Activated naive CD4-positive, alpha-beta T cell (primary cell): Measurements from ENCODE around the gene C1QTNF3.
"Not testable (repeated sequence)": the region's sequence is repeated elsewhere in the genome, so short reads cannot be mapped to it uniquely, and the experiment has no call there.

Experiments used
- DNase-seq, 4 experiments: peaks; one replicate each; lab custom pipeline; 2025; lab: John Stamatoyannopoulos, UW

The C1QTNF3 gene, protein sequence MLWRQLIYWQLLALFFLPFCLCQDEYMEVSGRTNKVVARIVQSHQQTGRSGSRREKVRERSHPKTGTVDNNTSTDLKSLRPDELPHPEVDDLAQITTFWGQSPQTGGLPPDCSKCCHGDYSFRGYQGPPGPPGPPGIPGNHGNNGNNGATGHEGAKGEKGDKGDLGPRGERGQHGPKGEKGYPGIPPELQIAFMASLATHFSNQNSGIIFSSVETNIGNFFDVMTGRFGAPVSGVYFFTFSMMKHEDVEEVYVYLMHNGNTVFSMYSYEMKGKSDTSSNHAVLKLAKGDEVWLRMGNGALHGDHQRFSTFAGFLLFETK

DNA sequence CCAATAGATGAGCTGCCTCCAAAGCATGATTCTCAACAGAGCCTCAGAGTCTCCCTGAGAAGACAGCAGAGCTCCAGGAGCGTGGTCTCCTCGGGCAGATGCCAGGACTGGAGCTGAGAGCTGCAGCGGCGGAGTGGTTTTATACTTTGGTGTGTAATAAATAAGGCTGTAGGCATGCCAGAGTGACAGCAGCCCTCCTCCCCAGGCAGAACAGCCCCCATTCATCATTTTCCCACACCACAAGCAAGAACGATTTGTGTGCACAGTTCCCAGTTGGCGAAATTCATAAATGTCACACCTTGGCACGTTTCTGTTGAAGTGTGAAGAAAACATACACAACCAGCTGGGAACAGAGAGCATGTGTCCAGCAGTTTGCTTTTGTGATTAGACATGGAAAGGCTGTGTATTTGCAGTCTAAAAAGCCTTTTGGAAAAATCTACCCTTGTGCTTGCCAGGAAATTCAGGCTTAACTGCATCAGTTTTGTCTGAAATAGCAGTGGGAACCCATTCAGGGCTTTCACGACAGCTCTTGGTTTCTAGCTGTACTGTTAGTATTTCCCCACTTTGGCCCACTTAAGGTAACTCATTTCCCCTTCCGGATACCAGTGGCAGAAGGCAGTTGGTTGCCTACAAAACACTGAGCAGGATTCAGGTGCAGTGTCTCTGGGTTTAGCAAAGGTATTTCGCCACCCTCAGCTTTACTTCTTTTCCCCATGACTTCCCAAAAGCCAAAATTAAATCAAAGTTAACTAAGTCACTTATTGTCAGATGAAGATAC, at the start of gene C1QTNF3:
Gene C1QTNF3 (minus strand): TSS at position 115 of the 778 bp plus-strand sequence. CDS start 88 bp downstream, at position 27.
- DNase-seq: no peak

GRCh38 chr5:34091039-34091438, 48.0 kb upstream of the C1QTNF3 start:
- DNase-seq: not testable (repeated sequence)

GRCh38 chr5:34089802-34090201, 46.8 kb upstream of the C1QTNF3 start:
- DNase-seq: not testable (repeated sequence)

GRCh38 chr5:34087728-34088127, 44.7 kb upstream of the C1QTNF3 start:
- not testable (repeated sequence) for DNase-seq

- DNase-seq: not testable (repeated sequence)
Measured at GRCh38 chr5:34083898-34084297, 40.9 kb upstream of the C1QTNF3 start.

DNA sequence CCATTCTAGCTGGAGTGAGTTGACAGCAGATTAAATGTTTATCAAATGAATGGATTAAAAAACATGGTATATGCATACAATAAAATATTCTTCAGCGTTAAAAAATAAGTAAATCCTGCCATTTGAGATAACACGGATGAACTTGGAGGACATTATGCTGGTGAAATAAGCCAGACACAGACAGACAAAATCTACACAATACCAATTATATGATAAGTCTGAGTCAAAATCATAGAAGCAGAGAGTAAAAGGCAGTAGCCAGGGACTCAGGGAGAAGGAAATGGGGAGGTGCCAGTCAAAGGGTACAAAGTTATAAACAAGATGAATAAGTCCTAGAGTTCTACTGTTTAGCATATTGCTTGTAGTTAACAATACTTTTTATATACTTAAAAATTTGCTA, 36.5 kb upstream of the C1QTNF3 start:
- not testable (repeated sequence) for DNase-seq

DNA sequence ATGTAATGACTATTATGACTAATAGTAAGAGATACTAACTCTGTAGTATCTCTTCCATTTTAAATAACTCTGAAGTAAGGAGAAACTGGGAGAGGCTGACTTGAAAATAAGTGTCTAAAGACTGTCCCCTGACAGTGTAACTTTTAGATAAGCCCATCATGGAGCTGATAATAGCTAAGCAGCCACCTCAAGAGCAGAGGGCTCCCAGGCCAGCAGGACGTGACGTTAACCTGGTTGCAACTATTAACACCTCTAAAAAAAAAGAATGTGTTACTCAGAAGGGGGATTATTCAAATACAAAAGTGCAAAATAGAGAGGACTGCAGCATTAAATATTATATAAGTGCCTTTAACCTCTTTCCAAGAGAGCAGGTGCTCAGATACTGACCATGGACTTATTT, 34.6 kb upstream of the C1QTNF3 start:
- not testable (repeated sequence) for DNase-seq

- DNase-seq: not testable (repeated sequence)
Measured at GRCh38 chr5:34076719-34077364, 33.8 kb upstream of the C1QTNF3 start.

DNA sequence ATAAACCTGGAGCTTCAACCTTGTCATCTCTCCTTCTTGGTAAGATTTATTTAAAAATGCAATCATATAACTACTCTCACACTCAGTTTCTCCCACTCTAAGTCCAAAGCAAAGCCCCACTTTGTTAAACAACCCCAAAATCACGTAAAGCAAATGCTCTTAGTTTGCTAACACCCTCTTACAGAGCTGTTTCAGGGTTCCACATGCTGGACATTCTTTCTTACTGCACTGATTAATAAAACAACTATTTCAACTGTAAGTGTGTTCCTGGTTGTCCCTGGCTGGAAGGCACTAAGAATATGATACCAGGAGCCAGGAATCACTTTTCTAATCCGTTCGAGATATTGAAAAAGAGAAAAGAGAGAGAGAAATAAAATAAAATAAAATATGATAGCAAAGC, 31.5 kb upstream of the C1QTNF3 start:
- not testable (repeated sequence) for DNase-seq

GRCh38 chr5:34074071-34074470, 31.1 kb upstream of the C1QTNF3 start:
- DNase-seq: not testable (repeated sequence)

DNA sequence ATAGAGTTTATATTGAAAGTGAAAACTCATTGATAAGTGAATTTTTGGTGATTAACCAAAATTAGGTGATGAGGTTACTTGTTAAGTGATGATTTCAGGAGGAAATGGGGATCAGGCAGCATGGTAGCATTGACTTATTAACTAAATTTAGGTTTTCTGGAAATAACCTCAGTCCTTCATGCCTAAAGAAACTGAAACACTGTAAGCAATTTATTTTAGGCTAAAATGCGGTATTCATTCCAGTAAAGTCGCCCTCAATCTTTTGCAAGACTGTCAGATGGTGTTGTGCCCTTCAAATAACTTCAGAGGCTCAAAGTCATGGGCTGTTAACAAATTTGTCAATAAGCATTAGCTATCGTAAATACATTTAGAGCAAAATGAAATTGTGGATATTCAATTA, 27.6 kb upstream of the C1QTNF3 start:
- not testable (repeated sequence) for DNase-seq

DNA sequence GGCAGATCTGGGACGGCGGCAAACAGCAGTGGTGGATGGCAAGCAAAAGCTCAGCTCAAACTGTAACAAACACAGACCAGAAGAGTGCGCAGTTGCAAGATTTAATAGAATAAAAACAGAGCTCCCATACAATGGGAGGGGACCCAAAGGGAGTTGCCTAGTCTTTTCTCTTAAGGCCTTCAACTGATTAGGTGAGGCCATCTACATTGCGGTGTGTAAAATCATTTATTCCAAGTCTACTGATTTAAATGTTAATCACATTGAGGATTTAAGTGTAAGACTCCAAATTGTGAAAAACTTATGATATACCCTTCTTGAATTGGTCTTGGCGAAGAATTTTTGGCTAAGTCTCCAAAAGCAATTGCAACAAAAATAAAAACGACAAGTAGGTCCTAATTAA, 21.6 kb upstream of the C1QTNF3 start:
- no peak for DNase-seq

DNA sequence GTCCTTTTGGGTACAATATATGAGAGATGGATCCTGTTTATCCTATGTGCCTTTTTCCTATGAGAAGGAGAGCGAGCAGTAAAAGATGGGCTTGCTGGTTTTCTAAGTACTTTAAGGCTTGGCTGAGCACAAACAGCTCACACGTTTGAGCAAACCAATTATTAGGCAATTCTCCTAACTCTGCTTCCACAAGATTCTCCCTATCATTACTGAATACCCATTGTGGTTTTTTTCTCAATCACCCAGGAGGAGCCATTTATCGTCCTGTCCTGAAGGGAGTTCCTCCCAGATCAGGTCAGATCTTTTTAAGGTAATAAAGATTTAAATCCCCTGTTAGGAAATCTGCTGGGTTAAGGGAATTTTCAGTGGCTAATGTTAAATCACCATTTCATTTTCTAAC, 19.4 kb upstream of the C1QTNF3 start:
- no peak for DNase-seq

GRCh38 chr5:34061993-34062392, 19.0 kb upstream of the C1QTNF3 start:
- no peak for DNase-seq

DNA sequence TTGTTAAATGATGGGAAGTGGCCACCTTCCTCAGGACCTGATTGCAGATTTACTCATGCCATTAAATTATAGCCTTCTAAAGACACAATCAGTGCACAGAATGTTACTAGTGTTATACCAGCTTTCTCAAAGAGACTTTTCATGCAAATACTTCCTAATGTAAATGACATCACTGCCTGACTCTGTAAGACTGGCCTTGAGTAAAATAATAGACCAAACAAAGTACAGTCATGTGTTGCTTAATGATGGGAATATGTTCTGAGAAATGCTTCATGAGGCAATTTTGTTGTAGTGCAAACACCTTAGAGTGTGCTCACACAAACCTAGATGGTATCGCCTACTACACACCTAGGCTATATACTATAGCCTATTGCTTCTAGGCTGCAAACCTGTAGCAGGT, 17.0 kb upstream of the C1QTNF3 start:
- DNase-seq: no peak

DNA sequence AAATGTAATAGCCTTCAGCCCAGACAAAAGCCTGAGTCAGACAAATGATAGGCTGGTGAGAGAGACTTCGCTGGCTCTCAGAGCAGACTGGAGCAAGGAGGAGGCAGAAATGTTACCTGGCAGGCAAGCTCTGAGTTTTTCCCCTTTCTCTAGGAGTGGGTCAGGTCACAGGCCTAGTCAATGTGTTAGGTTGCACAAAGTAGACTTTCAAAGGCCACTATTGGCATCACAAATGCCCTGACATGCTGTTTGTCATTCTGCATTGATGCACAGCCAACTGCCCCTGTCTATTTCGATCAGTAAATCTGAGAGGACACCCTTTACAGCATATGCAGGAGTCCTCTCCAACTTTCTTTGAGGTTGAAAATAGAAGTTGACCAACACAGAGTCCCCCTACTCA, 15.5 kb upstream of the C1QTNF3 start:
- DNase-seq: no peak

GRCh38 chr5:34057569-34057968, 14.6 kb upstream of the C1QTNF3 start:
- DNase-seq: no peak

DNA sequence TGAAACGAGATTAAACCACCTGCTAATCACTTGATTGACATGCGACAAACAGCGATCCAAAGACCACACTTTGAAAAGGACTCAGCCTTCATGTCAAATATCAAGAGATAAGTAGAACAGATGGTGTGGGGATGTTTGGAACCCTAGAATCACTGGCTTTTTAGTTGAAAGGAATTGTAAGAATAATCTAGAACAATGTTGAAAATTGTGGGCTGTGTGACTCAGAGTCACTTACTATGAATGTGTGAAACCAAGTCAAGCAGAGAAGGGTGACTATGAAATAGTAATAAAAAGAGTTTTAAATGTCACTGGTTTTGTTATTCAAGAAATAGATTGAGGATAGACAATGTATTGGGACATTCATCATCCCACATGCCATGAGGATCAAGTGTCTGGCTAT, 14.1 kb upstream of the C1QTNF3 start:
- no peak for DNase-seq

DNA sequence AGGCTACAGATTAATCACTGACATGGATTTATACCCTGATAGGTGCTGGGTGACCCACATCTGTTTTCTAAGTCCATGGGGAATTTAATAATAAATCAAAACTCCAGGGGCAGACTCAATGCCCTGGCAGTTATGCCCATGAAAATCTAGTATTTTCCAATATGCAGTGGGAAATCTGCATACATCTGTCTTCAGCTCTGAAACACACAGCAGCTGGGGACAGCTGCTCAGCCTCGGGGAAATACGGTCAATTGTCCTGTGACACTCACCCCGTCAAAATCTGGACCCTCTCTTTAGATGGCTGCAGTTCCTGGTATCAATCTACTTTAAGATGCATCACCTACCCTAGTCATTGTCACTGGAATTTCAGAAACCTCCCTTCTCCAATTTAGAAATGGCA, 12.7 kb upstream of the C1QTNF3 start:
- DNase-seq: no peak

DNA sequence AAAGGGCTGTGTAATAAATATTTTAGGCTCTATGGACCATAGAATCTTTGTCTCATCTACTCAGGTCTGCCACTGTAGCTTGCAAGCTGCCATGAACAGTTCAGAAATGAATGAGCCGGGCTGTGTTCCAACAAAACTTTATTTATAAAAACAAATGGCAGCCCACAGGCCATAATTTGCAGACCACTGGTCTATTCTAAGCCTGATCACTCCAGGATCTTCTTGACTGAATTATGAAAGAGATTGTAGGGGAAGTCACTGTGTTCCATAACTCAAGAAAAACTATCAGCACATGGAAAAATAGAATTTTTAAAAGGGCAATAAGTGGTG, 11.4 kb upstream of the C1QTNF3 start:
- DNase-seq: no peak

- no peak for DNase-seq
Measured at GRCh38 chr5:34053571-34054399, 10.8 kb upstream of the C1QTNF3 start.

- no peak for DNase-seq
Measured at GRCh38 chr5:34053133-34053532, 10.1 kb upstream of the C1QTNF3 start.
